Mucosa of descending colon (tissue), 3 donors: Measurements from ENCODE around the gene PHYHIPL. TPM values are rescaled to one million over a fixed set of nuclear protein-coding genes. Genes with fewer than 3 reads are reported as not detected.

ENCODE experiments used
- ATAC-seq: fragments of 200-7000 bp; cut with Tn5 transposase; one replicate; pipeline ENCODE4 v1.9.1; 2020; ENCODE audit warnings: mild to moderate bottlenecking, moderate library complexity
- DNase-seq, 3 donors: peaks; one replicate each; pipeline ENCODE4 v3.0.0-alpha.2; 2020
- H3K36me3 ChIP-seq: fragments of 200-600 bp; one replicate; pipeline ENCODE4 v1.8.0; 2021; ENCODE audit warnings: low read depth, mild to moderate bottlenecking
- H3K4me1 ChIP-seq: fragments of 200-600 bp; one replicate; pipeline ENCODE4 v1.8.0; 2021; ENCODE audit warnings: low read depth, mild to moderate bottlenecking
- H3K4me3 ChIP-seq: fragments of 200-600 bp; one replicate; pipeline ENCODE4 v1.8.0; 2021; ENCODE audit warnings: mild to moderate bottlenecking
- H3K9me3 ChIP-seq: fragments of 200-600 bp; one replicate; pipeline ENCODE4 v1.8.0; 2021; ENCODE audit warnings: mild to moderate bottlenecking
- intact Hi-C, 2 donors: fragments of 100-400 bp; cut with DNase I in 1 of 2; cut with micrococcal nuclease in 1 of 2; formaldehyde crosslinking; loops; one replicate each; pipeline versions ENCODE4 v1.11.0 to v1.11.1; 2022; cut with DNase I, micrococcal nuclease
- total RNA-seq, 3 donors: library from RNA; stranded (reverse); fragmentation: NEBNext Ultra II Directional in 2 of 3; extraction: Animal tissue kit (Norgen Biotek cat#: 25700) in 2 of 3; gene quantifications; one replicate each; pipeline versions ENCODE4 v1.2.1 to v1.2.4, GENCODE V29; 2021 to 2023
- TF ChIP-seq, protein P1 (sequence below): fragments of 200-600 bp; IDR thresholded peaks from one replicate; pipeline ENCODE4 v1.8.0; 2022; ENCODE audit warnings: antibody characterized with exemption, mild to moderate bottlenecking
- donor health status: DM: no; HTN: no; CAD: no; lungs with moderate emphysema.
- donor health status: DM: no; HTN: no; CAD: no.
- donor health status: DM: no; HTN: yes; CAD: no.

PHYHIPL gene
- total RNA-seq, 3 donors from 2014 or later = 0.20 to 3.1 (median 0.39) TPM

- TF ChIP-seq, protein P1, sequence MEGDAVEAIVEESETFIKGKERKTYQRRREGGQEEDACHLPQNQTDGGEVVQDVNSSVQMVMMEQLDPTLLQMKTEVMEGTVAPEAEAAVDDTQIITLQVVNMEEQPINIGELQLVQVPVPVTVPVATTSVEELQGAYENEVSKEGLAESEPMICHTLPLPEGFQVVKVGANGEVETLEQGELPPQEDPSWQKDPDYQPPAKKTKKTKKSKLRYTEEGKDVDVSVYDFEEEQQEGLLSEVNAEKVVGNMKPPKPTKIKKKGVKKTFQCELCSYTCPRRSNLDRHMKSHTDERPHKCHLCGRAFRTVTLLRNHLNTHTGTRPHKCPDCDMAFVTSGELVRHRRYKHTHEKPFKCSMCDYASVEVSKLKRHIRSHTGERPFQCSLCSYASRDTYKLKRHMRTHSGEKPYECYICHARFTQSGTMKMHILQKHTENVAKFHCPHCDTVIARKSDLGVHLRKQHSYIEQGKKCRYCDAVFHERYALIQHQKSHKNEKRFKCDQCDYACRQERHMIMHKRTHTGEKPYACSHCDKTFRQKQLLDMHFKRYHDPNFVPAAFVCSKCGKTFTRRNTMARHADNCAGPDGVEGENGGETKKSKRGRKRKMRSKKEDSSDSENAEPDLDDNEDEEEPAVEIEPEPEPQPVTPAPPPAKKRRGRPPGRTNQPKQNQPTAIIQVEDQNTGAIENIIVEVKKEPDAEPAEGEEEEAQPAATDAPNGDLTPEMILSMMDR = no peak
- Histone ChIP-seq H3K9me3 (no peaks in the 10 kb centered on the region), H3K4me1 (no peaks in the 10 kb centered on the region), H3K4me3 (no peak overlapping the region), H3K36me3 (no peaks in the 10 kb centered on the region)
- DNase-seq (no peak), ATAC-seq (no peak)
- intact Hi-C loops = no loop called here
Measured at GRCh38 chr10:59279476-59279875, 103.0 kb downstream of the PHYHIPL start.

DNA sequence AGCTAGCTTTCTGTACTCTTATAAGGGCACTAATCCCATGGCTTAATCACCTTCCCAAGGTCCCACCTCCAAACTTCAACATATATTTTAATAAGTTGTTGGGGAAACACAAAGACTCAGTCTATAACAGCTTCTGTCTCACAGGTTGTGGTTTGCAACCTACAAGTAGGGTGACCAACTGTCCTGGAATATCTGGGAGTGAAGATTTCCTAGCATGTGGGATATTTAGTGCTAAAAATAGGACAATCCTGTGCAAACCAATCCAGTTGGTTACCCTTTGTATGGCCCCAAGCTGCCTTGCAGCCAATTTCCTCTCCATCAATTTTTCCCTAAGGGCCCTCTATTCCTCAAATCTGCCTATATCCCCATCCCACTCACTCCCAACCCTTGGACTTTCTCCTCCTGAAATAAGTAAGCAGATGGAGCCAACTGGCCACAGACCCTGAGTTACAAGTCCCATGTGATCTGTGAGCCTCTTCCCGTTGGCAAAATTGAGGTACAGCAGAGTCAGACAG lies 103.6 kb downstream of the PHYHIPL start:
- H3K4me3 ChIP-seq = no peak overlapping the region
- ATAC-seq = no peak
- intact Hi-C loops = no loop called here

DNA sequence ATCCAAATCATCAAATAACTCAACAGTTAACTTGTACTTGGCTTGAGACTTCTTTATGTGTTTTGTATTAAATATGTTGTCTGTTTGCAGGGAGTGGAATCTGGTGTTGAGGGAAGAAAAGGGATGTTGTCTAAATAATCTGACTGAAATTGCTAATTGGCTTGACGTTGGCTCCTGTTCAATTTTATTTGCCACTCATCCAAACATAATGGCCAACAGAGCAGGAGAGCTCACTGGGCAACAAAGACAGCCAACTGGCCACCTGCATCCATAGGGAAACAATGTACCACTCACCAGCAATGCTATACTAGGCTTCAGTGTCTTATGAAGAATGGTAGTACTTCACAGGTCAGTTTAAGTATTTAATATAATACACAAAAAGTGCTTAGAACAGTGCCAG lies 105.4 kb downstream of the PHYHIPL start:
- H3K4me1 ChIP-seq = peaks cover 3% of the 10 kb centered on the region
- DNase-seq = no peak
- no peaks in the 10 kb centered on the region for H3K9me3 ChIP-seq
- H3K36me3 ChIP-seq = no peaks in the 10 kb centered on the region
- intact Hi-C loops = no loop called here
- TF ChIP-seq, protein P1 = no peak
- ATAC-seq = no peak
- H3K4me3 ChIP-seq = no peak overlapping the region

More for the DNA sequence above, 103.6 kb downstream of the PHYHIPL start:
- no peaks in the 10 kb centered on the region for H3K9me3 ChIP-seq
- no peaks in the 10 kb centered on the region for H3K4me1 ChIP-seq
- H3K36me3 ChIP-seq = no peaks in the 10 kb centered on the region
- TF ChIP-seq, protein P1 = no peak
- DNase-seq = no peak

DNA sequence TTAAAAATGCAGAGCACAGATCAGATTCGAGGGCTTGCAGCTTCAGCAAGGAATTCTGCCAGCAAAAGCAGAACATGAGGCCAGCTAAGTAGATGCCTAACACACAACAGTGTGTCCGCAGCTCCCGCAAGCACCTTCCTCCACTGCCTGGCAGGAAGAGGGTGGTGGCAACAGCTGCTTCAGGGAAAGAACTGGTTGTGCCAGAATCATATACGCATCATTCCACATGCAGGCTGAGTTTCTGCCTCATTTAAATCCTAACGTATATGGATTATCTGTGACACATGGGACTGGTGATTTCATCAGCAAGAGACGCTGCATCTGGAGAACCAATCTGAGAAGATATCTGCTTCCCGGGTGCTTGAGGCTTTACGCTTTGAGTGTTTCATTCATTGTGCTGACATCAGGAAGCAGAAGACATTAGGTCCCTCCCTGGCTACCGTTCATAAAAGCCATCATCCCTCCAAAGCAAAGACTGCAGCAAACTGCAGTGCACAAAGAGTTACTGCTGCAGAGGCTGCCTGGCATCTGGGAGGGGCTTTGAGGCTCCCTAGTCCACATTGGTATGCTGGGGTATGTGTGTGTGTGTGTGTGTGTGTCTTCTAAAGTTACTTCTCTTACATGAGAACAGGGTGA lies 107.1 kb downstream of the PHYHIPL start:
- no peaks in the 10 kb centered on the region for H3K36me3 ChIP-seq
- ATAC-seq (no peak), DNase-seq (no peak)
- H3K4me1 ChIP-seq = peaks cover 3% of the 10 kb centered on the region
- TF ChIP-seq, protein P1 = no peak
- H3K4me3 ChIP-seq = no peak overlapping the region
- intact Hi-C loops = no loop called here
- H3K9me3 ChIP-seq = no peaks in the 10 kb centered on the region

DNA sequence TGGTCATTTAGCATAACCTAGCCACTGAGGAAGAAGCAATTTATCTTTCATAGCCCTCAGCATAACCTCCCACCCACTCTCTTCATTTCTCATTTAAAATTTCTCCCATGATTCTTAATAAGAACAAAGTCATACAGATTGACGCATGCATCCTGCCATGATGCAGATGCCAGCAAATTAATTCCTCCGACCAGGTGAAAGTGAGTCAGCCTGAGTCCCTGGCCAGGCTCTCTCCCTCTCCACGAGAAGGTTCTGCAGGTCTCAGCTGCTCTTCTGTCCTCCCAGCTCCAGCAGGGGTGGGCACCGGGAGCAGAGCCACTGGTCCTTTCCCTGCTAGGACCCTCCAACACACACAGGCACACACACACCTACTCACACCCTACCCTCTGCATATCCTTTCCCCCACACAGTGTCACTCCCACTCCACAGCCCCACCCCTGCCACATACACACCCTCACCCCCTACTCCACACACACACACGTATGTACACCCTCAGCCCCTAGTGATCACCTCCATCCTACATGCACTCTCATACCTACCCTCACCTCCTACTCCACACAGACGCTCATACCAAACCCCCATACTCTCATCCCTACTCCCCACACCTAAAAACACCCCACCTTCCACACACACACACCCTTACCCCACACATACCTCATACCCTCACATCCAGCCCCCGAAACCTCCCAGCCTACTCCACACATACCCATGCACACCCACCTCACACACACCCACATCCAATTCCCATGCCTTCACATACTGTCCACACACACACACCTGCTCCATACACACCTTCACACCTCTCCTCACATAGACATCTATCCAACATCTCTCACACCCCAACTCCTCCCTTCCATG lies 107.9 kb downstream of the PHYHIPL start:
- TF ChIP-seq, protein P1 = no peak
- no peaks in the 10 kb centered on the region for H3K9me3 ChIP-seq

More for the DNA sequence above, 107.9 kb downstream of the PHYHIPL start:
- intact Hi-C loops = no loop called here
- no peak overlapping the region for H3K4me3 ChIP-seq
- H3K4me1 ChIP-seq = peaks cover 3% of the 10 kb centered on the region
- DNase-seq (no peak), ATAC-seq (no peak)
- H3K36me3 ChIP-seq = no peaks in the 10 kb centered on the region
